Parathyroid adenoma (tissue), 2 donors: Measurements from ENCODE around the gene ZP1.

ENCODE experiments used
- H2AFZ ChIP-seq: fragments of 300-600 bp; sonication (generic); one replicate; pipeline ENCODE4 v1.7.0; 2017; ENCODE audit warnings: antibody characterized with exemption, mild to moderate bottlenecking
- H3K27ac ChIP-seq: fragments of 300-600 bp; sonication (generic); one replicate; pipeline ENCODE4 v1.7.0; 2017
- H3K27me3 ChIP-seq: fragments of 300-600 bp; sonication (generic); one replicate; pipeline ENCODE4 v1.7.0; 2017; ENCODE audit warnings: low read length; ENCODE audit not compliant: control insufficient read depth, insufficient read depth
- H3K36me3 ChIP-seq: fragments of 300-600 bp; sonication (generic); one replicate; pipeline ENCODE4 v1.7.0; 2017; ENCODE audit warnings: low read length; ENCODE audit not compliant: control insufficient read depth, insufficient read depth
- H3K4me1 ChIP-seq: fragments of 300-600 bp; sonication (generic); one replicate; pipeline ENCODE4 v1.7.0; 2017; ENCODE audit warnings: control low read depth
- H3K4me2 ChIP-seq: fragments of 300-600 bp; sonication (generic); one replicate; pipeline ENCODE4 v1.7.0; 2017; ENCODE audit warnings: low read length
- H3K4me3 ChIP-seq: fragments of 300-600 bp; sonication (generic); one replicate; pipeline ENCODE4 v1.7.0; 2017; ENCODE audit warnings: low read depth, low read length
- H3K79me2 ChIP-seq: fragments of 300-600 bp; sonication (generic); one replicate; pipeline ENCODE4 v1.7.0; 2017; ENCODE audit warnings: control low read depth
- H3K9ac ChIP-seq: fragments of 300-600 bp; sonication (generic); one replicate; pipeline ENCODE4 v1.7.0; 2017; ENCODE audit warnings: mild to moderate bottlenecking
- H3K9me3 ChIP-seq: fragments of 300-600 bp; sonication (generic); one replicate; pipeline ENCODE4 v1.7.0; 2017; ENCODE audit warnings: low read length; ENCODE audit not compliant: control insufficient read depth
- TF ChIP-seq, protein P1 (sequence below): fragments of 300-600 bp; sonication (generic); IDR thresholded peaks from one replicate; pipeline ENCODE4 v1.7.0; 2017; ENCODE audit warnings: antibody characterized with exemption, mild to moderate bottlenecking
- donor health status: primary hyperparathyroidism.

The ZP1 gene

GRCh38 chr11:60840470-60841430 lies 26.6 kb upstream of the ZP1 start:
- H3K27ac ChIP-seq = peak overlapping the region; percentile 100
- no peak overlapping the region for H2AFZ ChIP-seq
- H3K4me2 ChIP-seq = peak overlapping the region; percentile 75
- H3K4me3 ChIP-seq = peak overlapping the region; percentile 96
- TF ChIP-seq, protein P1, sequence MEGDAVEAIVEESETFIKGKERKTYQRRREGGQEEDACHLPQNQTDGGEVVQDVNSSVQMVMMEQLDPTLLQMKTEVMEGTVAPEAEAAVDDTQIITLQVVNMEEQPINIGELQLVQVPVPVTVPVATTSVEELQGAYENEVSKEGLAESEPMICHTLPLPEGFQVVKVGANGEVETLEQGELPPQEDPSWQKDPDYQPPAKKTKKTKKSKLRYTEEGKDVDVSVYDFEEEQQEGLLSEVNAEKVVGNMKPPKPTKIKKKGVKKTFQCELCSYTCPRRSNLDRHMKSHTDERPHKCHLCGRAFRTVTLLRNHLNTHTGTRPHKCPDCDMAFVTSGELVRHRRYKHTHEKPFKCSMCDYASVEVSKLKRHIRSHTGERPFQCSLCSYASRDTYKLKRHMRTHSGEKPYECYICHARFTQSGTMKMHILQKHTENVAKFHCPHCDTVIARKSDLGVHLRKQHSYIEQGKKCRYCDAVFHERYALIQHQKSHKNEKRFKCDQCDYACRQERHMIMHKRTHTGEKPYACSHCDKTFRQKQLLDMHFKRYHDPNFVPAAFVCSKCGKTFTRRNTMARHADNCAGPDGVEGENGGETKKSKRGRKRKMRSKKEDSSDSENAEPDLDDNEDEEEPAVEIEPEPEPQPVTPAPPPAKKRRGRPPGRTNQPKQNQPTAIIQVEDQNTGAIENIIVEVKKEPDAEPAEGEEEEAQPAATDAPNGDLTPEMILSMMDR = no peak
- H3K4me1 ChIP-seq = peaks cover 44% of the 10 kb centered on the region
- peak overlapping the region; percentile 87 for H3K9ac ChIP-seq
- peaks cover 27% of the 10 kb centered on the region for H3K79me2 ChIP-seq
- H3K9me3 ChIP-seq = no peaks in the 10 kb centered on the region
- peaks cover 8% of the 10 kb centered on the region for H3K36me3 ChIP-seq
- no peaks in the 10 kb centered on the region for H3K27me3 ChIP-seq

- Histone ChIP-seq H3K27ac (peak within 1 kb of the TSS; percentile 100), H3K4me1 (peaks cover 39% of the 10 kb centered on the region), H3K4me3 (peak within 1 kb of the TSS; percentile 96), H3K9me3 (no peaks in the 10 kb centered on the region), H2AFZ (peak within 1 kb of the TSS; percentile 2), H3K9ac (peak within 1 kb of the TSS; percentile 99), H3K36me3 (peaks cover 8% of the 10 kb centered on the region), H3K79me2 (peaks cover 31% of the 10 kb centered on the region), H3K27me3 (no peaks in the 10 kb centered on the region), H3K4me2 (peak within 1 kb of the TSS; percentile 75)
- TF ChIP-seq, protein P1 = no peak
These were observed 25.3 kb upstream of the ZP1 start, which contains the start of gene CCDC86 for GRCh38 chr11:60841797-60842667. Gene CCDC86, plus strand, starts transcription at chr11:60842113. Its CDS starts 12 bp downstream, at chr11:60842125.

- Histone ChIP-seq H3K4me2 (peak overlapping the region; percentile 75), H3K27me3 (no peaks in the 10 kb centered on the region), H3K9me3 (no peaks in the 10 kb centered on the region), H3K9ac (peak overlapping the region; percentile 99), H3K36me3 (peaks cover 8% of the 10 kb centered on the region), H3K4me1 (peaks cover 30% of the 10 kb centered on the region), H3K79me2 (peaks cover 36% of the 10 kb centered on the region), H3K27ac (peak overlapping the region; percentile 100), H3K4me3 (peak overlapping the region; percentile 96), H2AFZ (peak overlapping the region; percentile 2)
- TF ChIP-seq, protein P1 = no peak
These were observed 24.4 kb upstream of the ZP1 start for GRCh38 chr11:60842668-60843600.

- Histone ChIP-seq H3K9ac (peak overlapping the region; percentile 99), H3K27ac (peak overlapping the region; percentile 100), H3K79me2 (peaks cover 43% of the 10 kb centered on the region), H3K4me1 (peaks cover 19% of the 10 kb centered on the region), H3K36me3 (peaks cover 8% of the 10 kb centered on the region), H3K27me3 (no peaks in the 10 kb centered on the region), H3K4me3 (peak overlapping the region; percentile 96), H2AFZ (no peak overlapping the region), H3K4me2 (peak overlapping the region; percentile 75), H3K9me3 (no peaks in the 10 kb centered on the region)
- TF ChIP-seq, protein P1 = no peak
These were observed 23.1 kb upstream of the ZP1 start for GRCh38 chr11:60844045-60844869.
